HG03025 (cell line): ENCODE results near the gene GLG1.
"Not testable (repeated sequence)": the region's sequence is repeated elsewhere in the genome, so short reads cannot be mapped to it uniquely, and the experiment has no call there.

Experiments
- ATAC-seq: cut with Tn5 transposase; IDR thresholded peaks from one replicate; pipeline ENCODE4 v1.9.1; 2021; ENCODE audit warnings: mild to moderate bottlenecking, moderate library complexity; ENCODE audit not compliant: unreplicated experiment, low FRiP score

The GLG1 gene

GRCh38 chr16:74413485-74413884 lies 193.4 kb downstream of the GLG1 start:
- ATAC-seq: not testable (repeated sequence)

GRCh38 chr16:74412775-74413390 lies 194.0 kb downstream of the GLG1 start:
- not testable (repeated sequence) for ATAC-seq

DNA sequence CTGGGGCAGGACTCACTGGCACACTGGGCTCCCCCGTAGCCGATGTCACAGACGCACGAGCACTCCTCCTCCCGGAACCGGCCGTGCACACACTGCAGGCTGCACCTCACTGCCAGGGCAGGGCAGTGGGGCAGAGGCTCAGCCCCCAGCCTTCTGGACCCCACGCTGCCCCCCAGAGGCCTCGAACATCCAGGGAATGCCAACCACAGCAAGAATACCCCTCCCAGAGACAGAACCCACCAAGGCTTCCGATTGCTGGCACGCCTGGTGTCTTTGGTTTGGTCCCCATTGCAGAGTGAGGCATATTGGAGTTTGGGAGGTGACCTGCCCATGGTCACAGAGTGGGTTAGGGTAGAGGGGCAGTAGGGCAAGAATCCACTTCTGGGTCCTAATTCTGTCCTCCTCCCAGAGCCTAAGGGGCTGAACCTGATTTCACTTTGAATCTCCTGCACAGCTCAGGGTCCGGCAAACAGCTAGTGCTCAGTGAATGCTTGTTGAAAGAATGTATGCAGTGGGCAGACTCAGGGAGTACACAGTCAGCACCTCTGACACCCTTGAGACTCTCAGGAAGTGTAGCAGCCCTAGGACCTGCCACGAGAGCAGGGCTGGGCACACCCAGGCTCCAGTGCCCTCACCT lies 194.7 kb downstream of the GLG1 start:
- ATAC-seq: not testable (repeated sequence)

DNA sequence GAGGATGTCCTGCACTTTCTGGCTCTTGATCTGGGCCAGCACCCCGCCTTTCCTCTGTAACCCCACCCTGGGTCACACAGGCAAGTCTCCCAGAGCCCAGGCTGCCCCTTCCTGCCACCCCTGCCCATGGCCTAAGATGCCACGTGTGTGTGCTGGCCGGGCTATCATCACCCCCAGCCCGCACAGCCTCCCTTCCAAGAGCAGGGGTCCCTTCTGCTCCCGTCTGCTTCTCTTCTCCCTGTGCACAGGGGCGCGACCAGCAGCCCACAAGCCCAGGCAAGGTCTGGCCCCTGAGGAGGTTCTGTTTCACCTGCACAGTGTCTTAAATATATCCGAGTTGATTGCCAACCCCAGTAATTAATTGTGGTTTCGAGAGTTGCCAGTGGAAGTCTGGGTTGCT lies 195.9 kb downstream of the GLG1 start:
- not testable (repeated sequence) for ATAC-seq

DNA sequence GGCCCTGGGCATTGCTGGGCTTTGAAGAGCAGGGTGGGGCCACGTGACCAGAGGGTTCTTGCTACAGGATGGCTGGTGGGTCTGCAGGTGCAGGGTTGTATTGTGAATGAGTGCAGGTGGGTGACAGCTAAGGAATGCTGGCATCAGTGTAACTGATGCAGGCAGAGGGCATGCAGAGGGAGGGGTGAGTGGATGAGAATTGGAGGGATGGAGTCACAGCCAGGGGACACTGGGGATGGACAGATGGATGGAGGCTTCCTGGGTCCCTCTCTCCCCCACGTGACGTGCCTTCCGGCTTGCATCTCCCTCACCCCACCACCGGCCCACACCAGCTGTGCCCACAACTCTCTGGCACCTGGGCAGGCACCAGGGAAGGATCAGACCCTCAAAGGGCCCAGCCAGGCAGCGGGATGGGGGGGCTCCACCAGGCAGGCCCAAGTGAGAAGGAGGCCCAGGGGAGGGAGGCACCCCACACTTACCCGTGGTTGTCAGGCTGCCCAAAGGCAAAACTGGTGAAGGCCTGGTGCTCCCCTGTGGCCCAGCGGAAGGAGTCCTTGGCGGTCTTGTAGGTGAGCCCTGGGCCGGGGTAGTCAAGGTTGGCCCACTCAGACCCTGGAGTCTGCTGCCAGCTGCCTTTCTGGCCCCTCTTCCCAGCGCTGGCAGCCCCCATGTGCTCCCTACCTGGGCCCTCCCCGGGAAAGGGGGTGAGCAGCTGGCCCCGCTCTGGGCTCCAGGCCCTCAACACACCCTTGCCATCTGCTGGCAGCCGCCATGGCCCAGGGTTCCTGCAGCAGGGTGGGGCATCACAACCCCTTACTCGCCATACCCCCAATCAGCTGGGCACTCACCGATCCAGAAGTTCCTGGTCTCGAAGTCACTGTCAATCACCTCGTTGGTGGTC lies 196.6 kb downstream of the GLG1 start:
- ATAC-seq: not testable (repeated sequence)

GRCh38 chr16:74409185-74409981 lies 197.5 kb downstream of the GLG1 start:
- ATAC-seq: not testable (repeated sequence)

- ATAC-seq: not testable (repeated sequence)
Observed at GRCh38 chr16:74407362-74407705, 199.6 kb downstream of the GLG1 start.

DNA sequence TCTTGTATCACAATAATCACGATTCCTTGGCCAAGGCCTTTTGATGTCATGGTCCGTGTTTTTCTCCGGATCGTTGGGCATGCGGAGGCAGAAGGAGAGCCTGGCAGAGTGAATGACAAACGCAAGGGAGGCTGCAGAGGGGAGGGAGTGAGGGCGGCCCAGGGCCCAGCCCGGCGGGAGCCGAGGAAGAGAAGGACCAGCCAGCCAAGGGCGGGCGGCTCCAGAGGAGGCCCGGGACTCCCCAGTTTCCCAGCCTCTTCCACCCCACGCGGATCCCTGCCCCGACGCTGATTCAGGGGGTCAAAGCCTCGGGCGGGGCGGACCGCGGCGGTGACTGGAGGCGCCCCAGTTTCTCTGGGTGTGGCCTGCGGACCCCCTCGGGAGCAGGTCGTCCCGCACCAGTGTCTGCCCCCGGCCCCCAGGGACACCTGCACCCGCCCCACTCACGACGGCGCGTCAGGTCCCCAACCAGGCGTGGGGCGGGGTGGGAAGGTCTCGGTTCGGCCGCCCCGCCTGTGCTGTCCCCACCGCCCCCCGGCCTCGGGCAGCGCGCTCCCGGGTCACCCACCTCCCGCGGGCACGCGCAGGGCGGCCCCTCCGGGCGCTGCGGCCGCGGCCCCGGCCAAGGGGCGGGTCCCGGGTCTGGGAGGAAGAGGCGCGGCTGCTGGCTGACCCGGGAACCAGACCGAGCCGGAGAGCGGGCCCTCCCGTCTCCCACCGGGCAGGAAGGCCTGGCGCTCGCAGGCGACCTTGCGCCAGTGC lies 200.1 kb downstream of the GLG1 start:
- ATAC-seq: not testable (repeated sequence)

DNA sequence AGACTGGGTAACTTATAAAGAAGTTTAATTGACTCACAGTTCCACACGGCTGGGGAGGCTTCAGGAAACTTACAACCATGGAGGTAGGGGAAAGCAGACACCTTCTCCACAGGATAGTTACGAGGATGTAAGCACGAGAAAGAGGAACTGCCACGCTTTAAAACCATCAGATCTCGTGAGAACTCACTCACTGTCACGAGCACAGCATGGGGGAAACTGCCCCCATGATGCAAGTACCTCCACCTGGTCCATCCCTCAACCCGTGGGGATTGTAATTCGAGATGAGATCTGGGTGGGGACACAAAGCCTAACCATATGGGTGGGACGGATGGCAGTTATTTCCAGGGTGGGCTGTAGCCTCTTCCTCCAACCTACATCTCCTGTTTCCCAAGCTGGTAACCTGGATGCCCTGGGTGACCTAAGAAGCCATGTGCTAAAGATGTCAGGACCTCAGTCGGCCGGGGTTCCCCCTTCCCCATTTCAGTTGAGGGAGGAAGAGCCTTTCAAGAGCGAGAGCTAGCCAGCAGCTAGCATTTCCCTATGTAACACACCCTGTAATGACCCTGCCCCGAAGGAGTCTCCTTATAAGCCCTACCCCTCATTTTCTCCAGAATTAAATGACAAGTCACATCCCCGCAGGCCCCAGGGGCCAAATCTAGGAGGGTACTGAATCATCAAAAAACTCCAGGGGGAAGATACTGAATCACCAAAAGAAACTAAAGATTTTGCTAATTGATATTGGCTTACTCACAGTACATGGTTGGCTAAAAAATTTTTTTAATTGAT lies 202.6 kb downstream of the GLG1 start:
- ATAC-seq: not testable (repeated sequence)

DNA sequence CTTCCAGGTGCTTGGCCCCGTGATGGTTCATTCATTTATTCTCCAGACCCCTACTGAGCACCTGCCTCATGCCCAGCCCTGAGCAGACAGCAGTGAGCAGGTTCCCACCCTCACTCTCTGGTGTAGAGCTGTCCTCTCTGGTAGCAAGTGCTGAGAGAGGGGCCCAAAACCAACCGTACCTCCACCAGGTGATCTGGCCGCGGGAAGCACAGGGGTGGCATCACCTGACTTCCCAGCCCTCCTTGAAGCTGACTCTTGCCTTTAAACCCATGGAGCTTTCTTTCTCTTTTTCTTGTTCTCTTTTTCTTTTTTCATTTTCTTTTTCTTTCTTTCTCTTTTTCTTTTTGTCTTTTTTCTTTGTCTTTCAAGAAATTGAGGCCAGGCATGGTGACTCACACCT lies 206.7 kb downstream of the GLG1 start:
- ATAC-seq: not testable (repeated sequence)

DNA sequence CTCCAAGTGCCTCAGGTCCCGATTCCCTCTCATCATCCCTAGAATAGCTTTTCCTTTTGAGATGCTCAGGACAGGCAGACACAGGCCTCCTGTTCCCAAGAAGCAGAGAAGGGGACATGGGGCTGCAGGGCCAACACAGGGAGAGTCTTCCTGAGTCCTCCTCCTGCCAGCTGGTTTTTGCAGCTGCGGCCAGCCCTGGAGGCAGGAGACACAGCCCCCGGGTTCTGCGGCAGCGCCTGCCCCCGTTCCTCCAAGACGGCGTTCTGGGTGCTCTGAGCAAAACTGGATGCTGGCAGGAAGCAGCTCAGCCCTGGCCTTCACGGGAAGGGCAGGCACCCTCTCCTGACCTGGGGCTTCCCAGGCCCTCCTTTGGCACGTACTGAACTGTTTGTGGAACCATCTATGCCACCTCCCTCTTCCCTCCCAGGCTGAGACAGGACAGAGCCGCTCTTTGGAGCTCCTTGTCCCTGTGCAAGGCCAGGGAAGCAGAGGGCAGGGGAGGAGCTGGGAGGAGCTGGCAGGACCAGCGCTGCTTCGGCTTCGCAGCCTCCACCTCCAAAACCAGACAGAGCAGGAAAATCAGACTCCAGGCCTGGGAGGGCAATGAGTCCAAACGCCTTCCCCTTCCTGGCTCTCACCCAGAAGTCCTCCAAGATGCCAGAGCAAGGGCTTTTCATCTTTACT lies 208.6 kb downstream of the GLG1 start:
- ATAC-seq: not testable (repeated sequence)
